GM19324 (cell line): ENCODE results near the gene HPS4.

Source experiments
- ATAC-seq: cut with Tn5 transposase; IDR thresholded peaks from one replicate; pipeline ENCODE4 v1.9.1; 2021; ENCODE audit warnings: mild to moderate bottlenecking, moderate library complexity; ENCODE audit not compliant: unreplicated experiment, low FRiP score

HPS4 gene

DNA sequence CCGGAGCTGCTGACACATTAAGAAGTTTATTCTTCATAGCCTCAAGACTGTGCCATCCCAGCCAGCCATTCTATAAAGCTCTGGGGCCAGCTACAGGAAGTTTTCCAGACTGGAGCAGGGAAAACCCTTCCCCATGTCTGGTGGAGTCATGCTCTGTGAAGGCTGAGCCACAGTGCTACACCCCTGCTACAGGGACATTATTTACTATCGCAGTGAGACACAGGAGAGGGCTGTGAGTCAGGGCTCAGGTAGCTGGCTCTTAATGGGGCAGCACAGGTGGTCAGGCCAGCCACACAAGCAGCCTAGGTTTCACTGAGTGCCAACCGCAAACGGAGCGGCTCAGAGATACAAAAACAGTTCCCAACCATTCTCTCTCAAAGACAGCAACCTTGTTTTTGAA lies 12.1 kb downstream of the HPS4 start:
- ATAC-seq, result no peak

DNA sequence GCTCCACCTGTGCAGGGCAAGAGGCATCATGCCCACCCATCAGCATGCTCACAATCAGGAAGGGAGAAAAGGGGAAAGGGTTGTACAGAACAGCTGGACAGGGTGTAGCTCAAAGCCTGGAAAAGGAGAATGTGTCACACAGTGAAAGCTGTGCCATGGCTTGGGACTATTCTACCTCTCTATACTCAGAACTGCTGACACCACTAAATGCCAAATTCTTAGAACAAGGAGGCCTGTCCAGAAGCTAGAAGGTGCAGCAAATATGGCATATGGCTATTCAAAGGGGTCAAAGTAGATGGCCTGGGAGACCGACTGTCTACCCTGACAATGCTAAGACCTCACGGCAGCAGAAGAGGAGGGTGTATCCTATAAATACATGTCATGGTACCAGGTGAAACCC lies 12.8 kb downstream of the HPS4 start:
- no peak for ATAC-seq

DNA sequence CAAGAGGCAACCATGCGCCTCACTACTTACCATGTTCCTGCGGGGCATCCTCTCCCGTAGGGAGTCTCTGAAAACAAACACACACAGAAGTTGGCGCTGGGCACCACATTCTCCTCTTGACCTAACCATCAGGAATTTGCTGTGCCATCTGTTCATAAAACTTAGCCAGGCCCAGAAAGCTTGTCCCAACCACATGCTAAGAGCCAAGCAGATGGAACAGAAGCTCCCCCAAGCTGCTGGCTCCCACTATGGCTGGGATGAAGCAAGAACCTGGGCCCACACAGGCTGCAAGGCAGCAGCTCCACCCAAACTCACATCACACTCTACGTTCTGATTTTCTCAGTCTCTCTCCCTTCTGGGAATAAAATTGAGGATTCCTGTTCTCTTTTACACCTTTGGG lies 17.4 kb downstream of the HPS4 start:
- no peak for ATAC-seq

- ATAC-seq, result no peak
Observed at GRCh38 chr22:26464312-26464711, 19.3 kb downstream of the HPS4 start.

DNA sequence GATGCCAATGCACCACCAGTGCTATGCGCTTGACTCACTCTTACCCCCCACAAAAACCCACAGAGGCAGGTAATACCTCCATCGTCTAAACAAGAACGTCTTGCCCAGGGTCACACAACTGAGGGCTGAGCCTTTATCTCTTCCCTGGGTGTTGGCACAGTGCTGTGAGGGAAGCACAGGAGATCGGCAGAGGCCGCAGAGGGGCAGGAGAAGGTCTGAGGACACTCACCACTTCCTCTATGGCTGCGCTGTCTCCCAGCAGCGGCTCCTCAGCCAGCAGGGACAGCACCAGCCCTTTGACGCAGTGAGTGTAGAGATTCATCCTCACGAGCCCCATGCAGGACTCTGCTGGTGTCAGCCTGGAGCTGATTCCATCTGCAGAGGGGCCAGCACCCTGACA lies 19.9 kb downstream of the HPS4 start:
- no peak for ATAC-seq

- no peak for ATAC-seq
Observed at GRCh38 chr22:26463101-26463661, 20.4 kb downstream of the HPS4 start.

DNA sequence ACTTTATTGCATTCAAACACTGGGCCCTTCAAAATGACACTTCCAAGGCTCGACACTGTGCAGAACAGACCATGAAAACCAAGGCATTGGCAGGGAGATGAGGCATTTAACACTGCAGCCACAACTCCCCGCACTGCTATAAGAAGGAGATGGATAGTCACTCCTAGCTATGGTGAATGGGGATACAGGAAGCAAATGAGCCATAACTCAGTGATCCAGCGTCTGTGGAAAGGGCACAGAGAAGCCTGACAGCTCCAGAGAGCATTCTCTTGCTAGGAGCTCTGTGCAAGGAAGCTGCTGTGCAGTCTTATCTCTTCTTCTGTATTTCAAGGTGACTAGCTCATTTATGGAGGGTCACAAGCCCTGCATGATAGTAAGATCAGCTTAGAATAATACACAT lies 20.9 kb downstream of the HPS4 start:
- ATAC-seq, result no peak

DNA sequence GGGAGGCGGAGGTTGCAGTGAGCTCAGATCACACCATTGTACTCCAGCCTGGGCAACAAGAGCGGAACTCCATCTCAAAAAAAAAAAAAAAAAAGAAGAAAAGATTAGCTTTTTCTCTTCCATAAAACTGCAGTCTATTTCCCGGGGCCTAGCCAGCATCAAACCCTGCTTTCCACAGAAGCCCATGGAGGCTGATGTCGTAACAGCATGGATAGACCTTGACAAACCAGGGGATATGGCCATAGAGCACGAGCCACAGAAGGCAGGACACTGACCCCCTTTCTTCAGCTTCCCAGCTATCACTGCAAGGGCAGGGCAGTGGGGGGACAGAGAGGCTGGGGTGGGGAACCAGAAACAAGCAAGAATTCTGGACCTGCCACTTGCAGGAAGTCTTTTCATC lies 21.5 kb downstream of the HPS4 start:
- no peak for ATAC-seq

DNA sequence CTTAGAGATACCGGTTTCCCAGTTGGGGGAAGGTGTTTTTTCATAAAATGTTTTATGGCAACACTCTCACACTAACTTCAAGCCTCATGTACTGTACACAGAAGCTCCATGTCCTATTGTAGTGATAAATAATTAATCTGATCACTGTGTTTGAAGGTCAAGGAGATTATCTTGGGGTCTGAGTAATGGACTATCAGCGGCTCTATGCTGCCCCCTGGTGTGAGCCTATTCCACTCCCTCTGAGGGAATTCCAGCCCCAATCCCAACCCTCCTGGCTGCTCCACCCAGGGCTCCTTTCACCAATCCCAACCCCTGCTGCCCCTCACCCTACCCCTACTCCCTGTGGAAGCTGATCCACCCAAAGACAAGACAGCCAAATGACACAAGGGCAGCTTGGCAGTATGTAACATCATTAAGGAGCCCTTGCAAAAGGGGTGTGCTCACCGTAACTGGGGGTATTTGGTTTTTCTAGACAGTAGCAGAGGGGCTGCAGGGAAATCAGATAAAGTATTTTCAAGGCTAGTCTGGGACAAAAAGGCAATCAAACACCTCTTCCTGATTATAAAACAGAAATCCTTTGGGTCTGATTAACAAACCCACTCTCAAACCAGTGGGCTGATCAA lies 22.3 kb downstream of the HPS4 start:
- no peak for ATAC-seq

DNA sequence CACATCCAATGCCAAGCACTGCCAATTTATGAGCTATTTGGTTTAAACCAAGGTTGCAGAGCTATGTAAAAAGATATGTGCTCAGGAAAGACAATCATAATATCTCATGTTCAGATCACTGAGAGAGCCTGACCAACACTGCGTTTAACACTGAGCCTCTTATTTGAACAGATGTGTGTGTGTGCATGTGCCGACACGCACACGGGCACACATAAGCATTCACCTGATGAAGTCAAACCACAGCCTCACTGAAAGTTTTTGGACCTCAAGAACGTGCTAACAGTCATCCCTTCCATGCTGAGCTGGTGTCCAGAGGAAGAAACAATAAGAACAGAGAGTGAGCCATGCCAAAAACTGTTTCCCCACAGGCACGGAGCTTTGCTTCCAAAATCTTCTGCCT lies 23.4 kb downstream of the HPS4 start:
- ATAC-seq, result no peak

DNA sequence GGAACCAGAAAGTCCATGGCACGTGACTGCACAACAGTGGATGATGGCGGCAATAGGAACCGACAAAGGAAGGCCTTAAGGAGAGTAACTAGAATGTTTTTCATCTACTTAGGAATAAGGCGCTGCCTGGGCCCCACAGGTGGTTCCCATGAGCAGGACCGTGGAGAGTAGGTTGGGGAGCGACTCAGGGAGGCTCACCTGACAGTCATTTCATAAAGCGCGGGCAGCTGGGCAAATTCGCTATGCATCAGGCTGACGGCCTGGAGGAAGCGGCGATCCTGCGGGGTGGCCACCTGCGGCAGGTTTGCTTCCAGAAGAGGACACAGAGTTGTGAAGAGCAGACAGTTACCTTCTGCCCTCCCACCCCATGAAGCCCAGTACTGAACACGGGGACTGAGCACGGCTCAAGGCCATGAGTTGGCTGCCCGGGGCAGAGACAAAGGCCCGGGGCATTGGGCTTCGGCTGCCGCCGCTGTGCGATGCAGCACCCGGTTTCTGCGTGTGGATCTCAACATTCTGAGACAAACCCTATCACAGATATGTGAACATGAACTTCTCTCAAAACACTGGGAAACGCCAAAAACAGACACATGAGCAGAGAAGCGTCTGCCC lies 25.8 kb downstream of the HPS4 start:
- no peak for ATAC-seq

GRCh38 chr22:26453812-26454500 lies 29.6 kb downstream of the HPS4 start:
- no peak for ATAC-seq

DNA sequence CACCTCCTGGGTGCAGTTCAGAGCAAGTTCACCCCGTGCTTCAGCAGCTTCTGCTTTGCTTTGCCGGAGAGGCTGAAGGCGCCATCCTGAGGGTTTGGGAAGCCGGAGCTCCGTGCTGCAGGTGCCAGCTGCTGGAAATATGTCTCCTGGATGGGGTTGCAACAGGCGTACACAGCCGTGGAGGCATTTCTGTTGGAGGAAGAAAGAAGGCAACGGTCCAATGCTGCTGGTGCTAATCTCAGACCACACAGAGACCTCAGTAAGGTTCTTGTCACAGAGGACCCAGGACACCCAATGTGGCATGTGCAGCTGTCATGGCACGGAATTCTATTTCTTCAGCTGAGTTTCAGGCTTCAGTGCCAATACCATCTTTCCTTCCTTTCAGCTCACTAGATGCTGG lies 30.4 kb downstream of the HPS4 start:
- ATAC-seq, result no peak

GRCh38 chr22:26452236-26453016 lies 31.2 kb downstream of the HPS4 start:
- no peak for ATAC-seq

DNA sequence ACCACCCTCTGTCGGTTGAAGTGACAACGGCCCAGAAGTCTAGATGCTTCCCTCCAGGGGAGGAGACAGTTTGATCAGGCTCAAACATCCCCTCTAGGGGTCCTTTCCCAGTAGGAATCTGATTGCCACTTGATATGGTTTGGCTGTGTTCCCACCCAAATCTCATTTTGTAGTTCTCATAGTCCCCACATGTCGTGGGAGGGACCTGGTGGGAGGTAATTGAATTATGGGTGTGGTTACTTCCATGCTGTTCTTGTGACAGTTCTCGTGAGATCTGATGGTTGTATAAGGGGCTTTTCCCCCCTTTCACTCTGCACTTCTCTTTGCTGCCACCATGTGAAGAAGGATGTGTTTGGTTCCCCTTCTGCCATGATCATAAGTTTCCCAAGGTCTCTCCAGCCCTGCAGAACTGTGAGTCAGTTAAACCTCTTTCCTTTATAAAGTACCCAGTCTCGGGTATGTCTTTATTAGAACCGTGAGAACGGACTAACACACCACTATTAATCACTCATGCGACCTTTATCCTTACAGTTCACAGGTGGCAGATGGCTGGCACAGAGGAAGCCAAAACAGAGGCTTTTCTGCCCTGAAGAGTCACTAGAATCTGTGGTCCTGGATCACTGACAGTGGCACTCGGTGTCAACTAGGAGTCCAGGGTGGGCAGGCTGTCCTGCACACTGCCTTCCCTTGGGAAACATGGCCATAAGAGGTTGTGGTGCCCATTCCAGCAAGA lies 33.0 kb downstream of the HPS4 start:
- ATAC-seq, result no peak

GRCh38 chr22:26448941-26449340 lies 34.6 kb downstream of the HPS4 start:
- no peak for ATAC-seq

GRCh38 chr22:26448334-26448733 lies 35.2 kb downstream of the HPS4 start:
- no peak for ATAC-seq

- ATAC-seq, result no peak
Observed at GRCh38 chr22:26447584-26448329, 35.8 kb downstream of the HPS4 start.

GRCh38 chr22:26446808-26447515 lies 36.6 kb downstream of the HPS4 start:
- no peak for ATAC-seq
